GM23338 (cell line): ENCODE measurements around the gene DGKG. TPM values are rescaled to one million over a fixed set of nuclear protein-coding genes. Genes with fewer than 3 reads are reported as not detected.

Experiments
- ATAC-seq: fragments of 200-7000 bp; cut with Tn5 transposase; 3 replicates; pipeline ENCODE4 v1.9.1; 2020
- DNase-seq: peaks from one replicate; pipeline ENCODE4 v3.0.0-alpha.2; 2015; ENCODE audit warnings: low spot score
- H2AFZ ChIP-seq: fragments of 200-600 bp; sonication (generic); 2 replicates; pipeline ENCODE4 v1.8.0; 2016; ENCODE audit warnings: antibody characterized with exemption, mild to moderate bottlenecking, moderate library complexity
- H3F3A ChIP-seq: fragments of 200-600 bp; sonication (generic); replicated peaks from 2 replicates; pipeline ENCODE4 v1.8.0; 2017; ENCODE audit warnings: antibody characterized with exemption, mixed run types, low read depth
- H3K27ac ChIP-seq: fragments of 200-600 bp; sonication (generic); 2 replicates; pipeline ENCODE4 v1.6.1; 2016; ENCODE audit warnings: low read depth
- H3K27me3 ChIP-seq: fragments of 200-600 bp; sonication (generic); 2 replicates; pipeline ENCODE4 v1.8.0; 2016; ENCODE audit warnings: mild to moderate bottlenecking, mixed run types, moderate library complexity; ENCODE audit not compliant: insufficient read depth
- H3K36me3 ChIP-seq: fragments of 200-600 bp; sonication (generic); 2 replicates; pipeline ENCODE4 v1.8.0; 2016; ENCODE audit warnings: mild to moderate bottlenecking; ENCODE audit not compliant: insufficient read depth
- H3K4me1 ChIP-seq: fragments of 200-600 bp; sonication (generic); 2 replicates; pipeline ENCODE4 v1.8.0; 2016; ENCODE audit warnings: mild to moderate bottlenecking, moderate library complexity; ENCODE audit not compliant: insufficient read depth
- H3K4me2 ChIP-seq: fragments of 200-600 bp; sonication (generic); 2 replicates; pipeline ENCODE4 v1.7.1; 2017; ENCODE audit warnings: mixed run types
- H3K4me3 ChIP-seq: fragments of 200-600 bp; sonication (generic); 2 replicates; pipeline ENCODE4 v1.6.1; 2016; ENCODE audit warnings: mixed run types
- H3K79me2 ChIP-seq: fragments of 200-600 bp; sonication (generic); replicated peaks from 2 replicates; pipeline ENCODE4 v1.8.0; 2017; ENCODE audit warnings: mild to moderate bottlenecking; ENCODE audit not compliant: insufficient read depth
- H3K9me2 ChIP-seq: fragments of 200-600 bp; sonication (generic); 2 replicates; pipeline ENCODE4 v1.8.0; 2017; ENCODE audit not compliant: insufficient read depth
- H4K20me1 ChIP-seq: fragments of 200-600 bp; sonication (generic); replicated peaks from 2 replicates; pipeline ENCODE4 v1.8.0; 2017; ENCODE audit warnings: mild to moderate bottlenecking; ENCODE audit not compliant: insufficient read depth
- H3K27ac Mint-ChIP-seq: 2 replicates; pipeline ENCODE4 v1.8.0; 2020; ENCODE audit warnings: inconsistent platforms, mild to moderate bottlenecking, moderate library complexity, mixed read lengths
- H3K27me3 Mint-ChIP-seq: 3 replicates; pipeline ENCODE4 v1.8.0; 2022; ENCODE audit warnings: low read depth, mild to moderate bottlenecking, moderate library complexity, mixed read lengths, inconsistent platforms; ENCODE audit not compliant: insufficient read depth, poor library complexity
- H3K36me3 Mint-ChIP-seq: 3 replicates; pipeline ENCODE4 v1.8.0; 2021; ENCODE audit warnings: low read depth, mild to moderate bottlenecking, inconsistent platforms, moderate library complexity, mixed read lengths
- H3K4me1 Mint-ChIP-seq: 3 replicates; pipeline ENCODE4 v1.8.0; 2020; ENCODE audit warnings: mild to moderate bottlenecking, inconsistent platforms, mixed read lengths
- H3K4me3 Mint-ChIP-seq: 3 replicates; pipeline ENCODE4 v1.8.0; 2021; ENCODE audit warnings: moderate library complexity, mild to moderate bottlenecking, inconsistent platforms, mixed read lengths
- H3K9me3 Mint-ChIP-seq: 3 replicates; pipeline ENCODE4 v1.8.0; 2020; ENCODE audit warnings: moderate library complexity, mild to moderate bottlenecking, inconsistent platforms, mixed read lengths
- EZH2 ChIP-seq: fragments of 200-600 bp; sonication (generic); IDR thresholded peaks from one replicate; pipeline ENCODE4 v1.8.0; 2017; ENCODE audit warnings: antibody characterized with exemption, mild to moderate bottlenecking, low read depth; ENCODE audit not compliant: unreplicated experiment
- EZH2phosphoT487 ChIP-seq: fragments of 200-600 bp; sonication (generic); IDR thresholded peaks from one replicate; pipeline ENCODE4 v1.8.1; 2018; ENCODE audit warnings: antibody characterized with exemption; ENCODE audit not compliant: unreplicated experiment
- NANOG ChIP-seq: IDR thresholded peaks from 2 replicates; pipeline ENCODE4 v1.6.1; 2016; ENCODE audit warnings: antibody characterized with exemption, borderline replicate concordance
- POLR2AphosphoS5 ChIP-seq: IDR thresholded peaks from 2 replicates; pipeline ENCODE4 v1.6.1; 2016; ENCODE audit warnings: antibody characterized with exemption, low read depth
- STAT1 ChIP-seq: IDR thresholded peaks from one replicate; pipeline ENCODE4 v1.6.1; 2016; ENCODE audit warnings: antibody characterized with exemption; ENCODE audit not compliant: unreplicated experiment
- polyA plus RNA-seq: library from polyadenylated mRNA; unstranded; fragments of >200 nt; fragmentation: Nextera tagmentation; extraction: Ambion mirVana; gene quantifications from 2 replicates; pipeline ENCODE4 v1.2.1, GENCODE V29; 2016
- total RNA-seq: library from RNA; depleted of rRNA; stranded (reverse); fragments of >200 nt; shearing (Covaris generic); gene quantifications from 2 replicates; pipeline ENCODE4 v1.2.3, GENCODE V29; 2014
- TF ChIP-seq, protein P1 (sequence below): fragments of 250-450 bp; sonication (Bioruptor Pico); IDR thresholded peaks from 2 replicates; pipeline ENCODE4 v1.5.0; 2020; ENCODE audit warnings: mild to moderate bottlenecking, moderate library complexity

The DGKG gene
- total and polyA plus RNA-seq, 2 experiments from 2014 or later = 0.14 to 0.31 TPM

GRCh38 chr3:186109897-186110803, 251.9 kb downstream of the DGKG start:
- Histone ChIP-seq H3K36me3 (no peaks in the 10 kb centered on the region), H3K4me2 (peak overlapping the region; percentile 89), H3K79me2 (peaks cover 24% of the 10 kb centered on the region), H3K9me2 (no peaks in the 10 kb centered on the region), H3K27me3 (peaks cover 75% of the 10 kb centered on the region), H3K4me3 (peak overlapping the region; percentile 65), H4K20me1 (0 out of 2 replicates have a peak, but pooled peaks cover 12% of the 10 kb centered on the region), H3F3A (peaks cover 9% of the 10 kb centered on the region), H3K27ac (no peak overlapping the region), H3K4me1 (peaks cover 22% of the 10 kb centered on the region), H2AFZ (peak overlapping the region; percentile 4; the same call in 1 of the 2 replicates)
- Mint-ChIP-seq H3K27ac (peak overlapping the region; percentile 92; the same call in 1 of the 2 replicates), H3K4me1 (peaks cover 35% of the 10 kb centered on the region), H3K4me3 (peak overlapping the region; percentile 94), H3K36me3 (peaks cover 4% of the 10 kb centered on the region; the same call in 2 of the 3 replicates), H3K27me3 (peaks cover 54% of the 10 kb centered on the region), H3K9me3 (no peaks in the 10 kb centered on the region; the same call in 2 of the 3 replicates)
- ATAC-seq (peak; percentile 4; the same call in 2 of the 3 replicates), DNase-seq (peak; percentile 76)
- TF ChIP-seq STAT1 (no peak), EZH2phosphoT487 (no peak), EZH2 (peak; percentile 6), NANOG (0 out of 2 replicates have a peak, but pooled peaks have one; percentile 6), POLR2AphosphoS5 (0 out of 2 replicates have a peak, but pooled peaks have one; percentile 22)
- TF ChIP-seq, protein P1, sequence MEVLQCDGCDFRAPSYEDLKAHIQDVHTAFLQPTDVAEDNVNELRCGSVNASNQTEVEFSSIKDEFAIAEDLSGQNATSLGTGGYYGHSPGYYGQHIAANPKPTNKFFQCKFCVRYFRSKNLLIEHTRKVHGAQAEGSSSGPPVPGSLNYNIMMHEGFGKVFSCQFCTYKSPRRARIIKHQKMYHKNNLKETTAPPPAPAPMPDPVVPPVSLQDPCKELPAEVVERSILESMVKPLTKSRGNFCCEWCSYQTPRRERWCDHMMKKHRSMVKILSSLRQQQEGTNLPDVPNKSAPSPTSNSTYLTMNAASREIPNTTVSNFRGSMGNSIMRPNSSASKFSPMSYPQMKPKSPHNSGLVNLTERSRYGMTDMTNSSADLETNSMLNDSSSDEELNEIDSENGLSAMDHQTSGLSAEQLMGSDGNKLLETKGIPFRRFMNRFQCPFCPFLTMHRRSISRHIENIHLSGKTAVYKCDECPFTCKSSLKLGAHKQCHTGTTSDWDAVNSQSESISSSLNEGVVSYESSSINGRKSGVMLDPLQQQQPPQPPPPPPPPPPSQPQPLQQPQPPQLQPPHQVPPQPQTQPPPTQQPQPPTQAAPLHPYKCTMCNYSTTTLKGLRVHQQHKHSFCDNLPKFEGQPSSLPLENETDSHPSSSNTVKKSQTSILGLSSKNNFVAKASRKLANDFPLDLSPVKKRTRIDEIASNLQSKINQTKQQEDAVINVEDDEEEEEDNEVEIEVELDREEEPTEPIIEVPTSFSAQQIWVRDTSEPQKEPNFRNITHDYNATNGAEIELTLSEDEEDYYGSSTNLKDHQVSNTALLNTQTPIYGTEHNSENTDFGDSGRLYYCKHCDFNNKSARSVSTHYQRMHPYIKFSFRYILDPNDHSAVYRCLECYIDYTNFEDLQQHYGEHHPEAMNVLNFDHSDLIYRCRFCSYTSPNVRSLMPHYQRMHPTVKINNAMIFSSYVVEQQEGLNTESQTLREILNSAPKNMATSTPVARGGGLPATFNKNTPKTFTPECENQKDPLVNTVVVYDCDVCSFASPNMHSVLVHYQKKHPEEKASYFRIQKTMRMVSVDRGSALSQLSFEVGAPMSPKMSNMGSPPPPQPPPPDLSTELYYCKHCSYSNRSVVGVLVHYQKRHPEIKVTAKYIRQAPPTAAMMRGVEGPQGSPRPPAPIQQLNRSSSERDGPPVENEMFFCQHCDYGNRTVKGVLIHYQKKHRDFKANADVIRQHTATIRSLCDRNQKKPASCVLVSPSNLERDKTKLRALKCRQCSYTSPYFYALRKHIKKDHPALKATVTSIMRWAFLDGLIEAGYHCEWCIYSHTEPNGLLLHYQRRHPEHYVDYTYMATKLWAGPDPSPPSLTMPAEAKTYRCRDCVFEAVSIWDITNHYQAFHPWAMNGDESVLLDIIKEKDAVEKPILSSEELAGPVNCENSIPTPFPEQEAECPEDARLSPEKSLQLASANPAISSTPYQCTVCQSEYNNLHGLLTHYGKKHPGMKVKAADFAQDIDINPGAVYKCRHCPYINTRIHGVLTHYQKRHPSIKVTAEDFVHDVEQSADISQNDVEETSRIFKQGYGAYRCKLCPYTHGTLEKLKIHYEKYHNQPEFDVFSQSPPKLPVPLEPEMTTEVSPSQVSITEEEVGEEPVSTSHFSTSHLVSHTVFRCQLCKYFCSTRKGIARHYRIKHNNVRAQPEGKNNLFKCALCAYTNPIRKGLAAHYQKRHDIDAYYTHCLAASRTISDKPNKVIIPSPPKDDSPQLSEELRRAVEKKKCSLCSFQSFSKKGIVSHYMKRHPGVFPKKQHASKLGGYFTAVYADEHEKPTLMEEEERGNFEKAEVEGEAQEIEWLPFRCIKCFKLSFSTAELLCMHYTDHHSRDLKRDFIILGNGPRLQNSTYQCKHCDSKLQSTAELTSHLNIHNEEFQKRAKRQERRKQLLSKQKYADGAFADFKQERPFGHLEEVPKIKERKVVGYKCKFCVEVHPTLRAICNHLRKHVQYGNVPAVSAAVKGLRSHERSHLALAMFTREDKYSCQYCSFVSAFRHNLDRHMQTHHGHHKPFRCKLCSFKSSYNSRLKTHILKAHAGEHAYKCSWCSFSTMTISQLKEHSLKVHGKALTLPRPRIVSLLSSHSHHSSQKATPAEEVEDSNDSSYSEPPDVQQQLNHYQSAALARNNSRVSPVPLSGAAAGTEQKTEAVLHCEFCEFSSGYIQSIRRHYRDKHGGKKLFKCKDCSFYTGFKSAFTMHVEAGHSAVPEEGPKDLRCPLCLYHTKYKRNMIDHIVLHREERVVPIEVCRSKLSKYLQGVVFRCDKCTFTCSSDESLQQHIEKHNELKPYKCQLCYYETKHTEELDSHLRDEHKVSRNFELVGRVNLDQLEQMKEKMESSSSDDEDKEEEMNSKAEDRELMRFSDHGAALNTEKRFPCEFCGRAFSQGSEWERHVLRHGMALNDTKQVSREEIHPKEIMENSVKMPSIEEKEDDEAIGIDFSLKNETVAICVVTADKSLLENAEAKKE (CRISPR knock-in tag) = no peak
